HepG2 (cell line): Measurements from ENCODE around the gene TIAM2.

ENCODE experiments used
- ASH2L ChIP-seq: fragments of 300-600, 200-600 bp; sonication (generic); IDR thresholded peaks from 2 replicates; pipeline ENCODE4 v1.7.0; 2017; ENCODE audit warnings: low read depth, mild to moderate bottlenecking, moderate library complexity, mixed read lengths, low read length; ENCODE audit not compliant: insufficient read length
- CREB1 ChIP-seq, 2 experiments: fragments of 450-650 bp in 1 of 2; IDR thresholded peaks; 2 replicates each; pipeline ENCODE4 v1.6.1; 2016 to 2017; ENCODE audit warnings: control low read depth in 1 of 2, mild to moderate bottlenecking in 1 of 2, missing compliant biosample characterization in 1 of 2, missing genetic modification characterization in 1 of 2
- CTCF ChIP-seq: sonication (generic); formaldehyde crosslinking; IDR thresholded peaks from 2 replicates; pipeline ENCODE4 v1.5.0; 2020; ENCODE audit warnings: mild to moderate bottlenecking, missing genetic modification reagents, moderate library complexity
- GPN1 ChIP-seq: sonication (generic); formaldehyde crosslinking; IDR thresholded peaks from 2 replicates; pipeline ENCODE4 v1.5.1; 2020; ENCODE audit warnings: missing genetic modification reagents, borderline replicate concordance
- HBP1 ChIP-seq: IDR thresholded peaks from 2 replicates; pipeline ENCODE4 v1.6.1; 2016; ENCODE audit warnings: low read depth, control low read depth
- HNRNPL ChIP-seq: fragments of 200-400 bp; formaldehyde crosslinking; IDR thresholded peaks from 2 replicates; pipeline ENCODE4 v1.6.1; 2017; ENCODE audit warnings: mild to moderate bottlenecking, low read depth, low read length
- JUND ChIP-seq: sonication (generic); formaldehyde crosslinking; IDR thresholded peaks from 2 replicates; pipeline ENCODE4 v1.8.0; 2022; ENCODE audit warnings: mild to moderate bottlenecking, missing genetic modification reagents
- MYNN ChIP-seq: sonication (generic); formaldehyde crosslinking; IDR thresholded peaks from 2 replicates; pipeline ENCODE4 v1.4.0; 2020; ENCODE audit warnings: mild to moderate bottlenecking, low read depth, missing genetic modification reagents
- RAD21 ChIP-seq: fragments of 450-650 bp; formaldehyde crosslinking; IDR thresholded peaks from 2 replicates; pipeline ENCODE4 v1.5.0; 2020; ENCODE audit warnings: mild to moderate bottlenecking
- SMARCE1 ChIP-seq: fragments of 450-650 bp; IDR thresholded peaks from 2 replicates; pipeline ENCODE4 v1.6.1; 2017; ENCODE audit warnings: borderline replicate concordance
- SMC3 ChIP-seq: IDR thresholded peaks from 2 replicates; pipeline ENCODE4 v1.6.1; 2011; ENCODE audit warnings: low read length, improper control_type of control experiment
- ZBTB1 ChIP-seq: sonication (generic); formaldehyde crosslinking; IDR thresholded peaks from 2 replicates; pipeline ENCODE4 v1.4.0; 2020; ENCODE audit warnings: missing genetic modification reagents, borderline replicate concordance
- ZNF441 ChIP-seq: sonication (generic); formaldehyde crosslinking; IDR thresholded peaks from 2 replicates; pipeline ENCODE4 v1.7.0; 2021; ENCODE audit warnings: missing genetic modification reagents, borderline replicate concordance
- ZNF780A ChIP-seq: sonication (generic); formaldehyde crosslinking; IDR thresholded peaks from 2 replicates; pipeline ENCODE4 v1.8.0; 2022; ENCODE audit warnings: mild to moderate bottlenecking, missing genetic modification reagents, moderate library complexity

- TF ChIP-seq CTCF, result no peak
- no peak for TF ChIP-seq HBP1
- no peak for TF ChIP-seq SMC3
- no peak for TF ChIP-seq ZNF780A (CRISPR knock-in tag)
- no peak for TF ChIP-seq RAD21
- no peak for TF ChIP-seq JUND
- TF ChIP-seq MYNN (CRISPR knock-in tag), result no peak
- TF ChIP-seq GPN1 (CRISPR knock-in tag), result no peak
- no peak for TF ChIP-seq ZBTB1
- no peak for TF ChIP-seq ASH2L
- no peak for TF ChIP-seq CREB1 (IDR thresholded peaks at IDR 0.05)
- no peak for TF ChIP-seq CREB1 (CRISPR knock-in tag; IDR thresholded peaks at IDR 0.05)
- TF ChIP-seq HNRNPL, result no peak
- no peak for TF ChIP-seq SMARCE1
- no peak for TF ChIP-seq ZNF441 (CRISPR knock-in tag)
Measured at GRCh38 chr6:155041741-155042279, 46.7 kb downstream of the TIAM2 start.
